ENCODE data around the gene SRPK1. TPM values are rescaled to one million over a fixed set of nuclear protein-coding genes. Genes with fewer than 3 reads are reported as not detected.

Gene SRPK1
- total RNA-seq, 2 donors from 2014 or later, result 86.2 to 98.5 TPM

DNA sequence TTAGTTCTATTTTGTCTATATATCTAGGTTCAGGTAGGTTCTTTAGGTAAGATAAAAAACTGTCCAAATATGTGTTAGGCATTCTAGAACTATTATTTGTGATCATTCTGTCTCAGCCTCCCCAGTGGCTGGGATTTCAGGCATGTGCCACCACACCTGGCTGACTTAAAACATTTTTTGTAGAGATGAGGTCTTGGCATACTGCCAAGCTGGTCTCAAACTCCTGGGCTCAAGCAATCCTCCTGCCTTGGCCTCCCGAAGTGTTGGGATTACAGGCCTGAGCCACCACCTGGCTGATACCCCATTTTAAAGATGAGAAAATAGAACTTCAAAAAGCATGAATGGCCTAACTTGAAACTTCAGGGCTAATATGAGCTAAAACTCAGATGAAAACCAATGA, 81.9 kb downstream of the SRPK1 start:
- H3K36me3 ChIP-seq (ENCODE audit: control insufficient read depth, insufficient read depth, low read length), result peaks cover 82% of the 10 kb centered on the region
- 40 to 62% methylated on average over 1 of the region's 1 CpG for whole genome bisulfite sequencing, 2 experiments (ENCODE audit: insufficient coverage in 1 of 2, insufficient read length in 1 of 2)
- H3K27ac ChIP-seq (ENCODE audit: low read depth, low read length), result no peak overlapping the region
- Mint-ChIP-seq H3K4me3 (no peak overlapping the region), H3K4me1 (peaks cover 3% of the 10 kb centered on the region), H3K27ac (no peak overlapping the region), H3K36me3 (ENCODE audit: low read depth) (peaks cover 81% of the 10 kb centered on the region), H3K9me3 (no peaks in the 10 kb centered on the region), H3K27me3 (ENCODE audit: insufficient read depth) (no peaks in the 10 kb centered on the region)
- no peak overlapping the region for H3K4me3 ChIP-seq (ENCODE audit: low read length)
- no peak for DNase-seq
- no peaks in the 10 kb centered on the region for H3K4me1 ChIP-seq (ENCODE audit: control insufficient read depth, insufficient read depth, low read length)
- H3K9ac ChIP-seq (ENCODE audit: extremely low read depth, low read length, poor library complexity, severe bottlenecking), result no peak overlapping the region
- TF ChIP-seq, protein P1, sequence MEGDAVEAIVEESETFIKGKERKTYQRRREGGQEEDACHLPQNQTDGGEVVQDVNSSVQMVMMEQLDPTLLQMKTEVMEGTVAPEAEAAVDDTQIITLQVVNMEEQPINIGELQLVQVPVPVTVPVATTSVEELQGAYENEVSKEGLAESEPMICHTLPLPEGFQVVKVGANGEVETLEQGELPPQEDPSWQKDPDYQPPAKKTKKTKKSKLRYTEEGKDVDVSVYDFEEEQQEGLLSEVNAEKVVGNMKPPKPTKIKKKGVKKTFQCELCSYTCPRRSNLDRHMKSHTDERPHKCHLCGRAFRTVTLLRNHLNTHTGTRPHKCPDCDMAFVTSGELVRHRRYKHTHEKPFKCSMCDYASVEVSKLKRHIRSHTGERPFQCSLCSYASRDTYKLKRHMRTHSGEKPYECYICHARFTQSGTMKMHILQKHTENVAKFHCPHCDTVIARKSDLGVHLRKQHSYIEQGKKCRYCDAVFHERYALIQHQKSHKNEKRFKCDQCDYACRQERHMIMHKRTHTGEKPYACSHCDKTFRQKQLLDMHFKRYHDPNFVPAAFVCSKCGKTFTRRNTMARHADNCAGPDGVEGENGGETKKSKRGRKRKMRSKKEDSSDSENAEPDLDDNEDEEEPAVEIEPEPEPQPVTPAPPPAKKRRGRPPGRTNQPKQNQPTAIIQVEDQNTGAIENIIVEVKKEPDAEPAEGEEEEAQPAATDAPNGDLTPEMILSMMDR (conservative IDR thresholded peaks at IDR 0.05), result no peak
- H3K27me3 ChIP-seq (ENCODE audit: control insufficient read depth, insufficient read depth, low read length, poor library complexity, severe bottlenecking), result no peaks in the 10 kb centered on the region
- no peaks in the 10 kb centered on the region for H3K9me3 ChIP-seq (ENCODE audit: control insufficient read depth, low read length)

DNA sequence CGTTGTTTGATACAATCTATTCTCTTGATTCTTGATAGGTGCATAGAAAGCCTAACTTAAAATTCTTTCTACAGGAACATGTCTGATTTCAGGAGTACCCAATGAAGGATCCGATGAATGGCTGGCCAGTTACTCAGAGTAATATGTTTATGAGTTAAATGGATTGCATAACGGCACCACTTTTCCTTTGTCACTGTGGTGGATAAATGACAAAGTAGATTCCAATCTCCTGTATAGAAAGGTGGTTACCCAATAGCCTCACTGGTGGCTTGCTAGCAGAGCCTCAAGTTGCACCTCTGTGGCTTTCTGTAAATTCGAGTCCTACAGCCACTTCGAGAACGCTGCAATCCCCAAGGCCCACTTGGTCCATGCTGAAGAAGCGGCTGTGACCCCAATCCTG, 87.4 kb downstream of the SRPK1 start:
- no peak for DNase-seq
- WGBS, 2 experiments (ENCODE audit: insufficient coverage in 1 of 2, insufficient read length in 1 of 2), result 94 to 95% methylated on average over 6 to 7 of the region's 7 CpGs
- Mint-ChIP-seq H3K27ac (no peak overlapping the region), H3K4me1 (peaks cover under 1% of the 10 kb centered on the region), H3K9me3 (peaks cover 2% of the 10 kb centered on the region), H3K36me3 (ENCODE audit: low read depth) (peaks cover 48% of the 10 kb centered on the region), H3K27me3 (ENCODE audit: insufficient read depth) (no peaks in the 10 kb centered on the region), H3K4me3 (no peak overlapping the region)
- TF ChIP-seq, protein P1 (conservative IDR thresholded peaks at IDR 0.05), result no peak
- Histone ChIP-seq H3K4me3 (ENCODE audit: low read length) (no peak overlapping the region), H3K27ac (ENCODE audit: low read depth, low read length) (no peak overlapping the region), H3K9me3 (ENCODE audit: control insufficient read depth, low read length) (no peaks in the 10 kb centered on the region), H3K9ac (ENCODE audit: extremely low read depth, low read length, poor library complexity, severe bottlenecking) (no peak overlapping the region), H3K27me3 (ENCODE audit: control insufficient read depth, insufficient read depth, low read length, poor library complexity, severe bottlenecking) (no peaks in the 10 kb centered on the region), H3K4me1 (ENCODE audit: control insufficient read depth, insufficient read depth, low read length) (no peaks in the 10 kb centered on the region), H3K36me3 (ENCODE audit: control insufficient read depth, insufficient read depth, low read length) (peaks cover 51% of the 10 kb centered on the region)

DNA sequence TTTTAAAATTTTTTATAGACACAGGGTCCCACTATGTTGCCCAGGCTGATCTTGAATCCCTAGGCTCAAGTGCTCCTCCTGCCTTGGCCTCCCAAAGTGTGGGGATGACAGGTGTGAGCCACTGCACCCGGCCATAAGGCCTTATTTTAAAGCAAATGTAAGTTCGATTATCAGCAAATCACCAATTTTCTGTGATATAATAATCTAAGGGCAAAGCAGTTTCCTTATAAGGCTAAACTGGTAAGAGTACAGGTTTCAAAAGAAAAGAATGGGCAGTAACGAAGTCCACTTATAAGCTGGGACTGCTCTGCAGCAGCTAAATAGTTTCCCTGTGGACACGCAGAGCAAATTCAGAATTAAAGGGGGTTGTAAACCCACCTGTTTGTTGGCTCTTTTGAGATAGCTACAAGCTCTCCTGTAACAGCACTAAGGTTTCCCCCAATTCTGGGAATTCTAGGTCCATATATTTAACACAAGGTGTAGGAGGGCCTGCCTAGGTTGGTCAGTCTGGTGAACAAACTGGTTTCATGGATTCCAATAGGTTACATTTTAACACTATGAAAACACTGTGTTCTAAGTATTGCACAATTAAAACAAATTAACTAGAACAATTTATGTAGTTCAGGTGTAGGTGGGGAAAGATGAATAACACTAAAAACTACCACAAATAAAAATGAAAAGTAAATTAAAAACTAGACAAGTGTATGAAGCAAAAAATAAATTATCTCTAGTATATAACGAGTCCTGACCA, 89.5 kb downstream of the SRPK1 start:
- Histone ChIP-seq H3K4me3 (ENCODE audit: low read length) (no peak overlapping the region), H3K27ac (ENCODE audit: low read depth, low read length) (no peak overlapping the region), H3K9ac (ENCODE audit: extremely low read depth, low read length, poor library complexity, severe bottlenecking) (no peak overlapping the region), H3K36me3 (ENCODE audit: control insufficient read depth, insufficient read depth, low read length) (peaks cover 36% of the 10 kb centered on the region), H3K9me3 (ENCODE audit: control insufficient read depth, low read length) (no peaks in the 10 kb centered on the region), H3K4me1 (ENCODE audit: control insufficient read depth, insufficient read depth, low read length) (no peaks in the 10 kb centered on the region), H3K27me3 (ENCODE audit: control insufficient read depth, insufficient read depth, low read length, poor library complexity, severe bottlenecking) (no peaks in the 10 kb centered on the region)
- peaks cover 2% of the 10 kb centered on the region for H3K9me3 Mint-ChIP-seq
- no peak overlapping the region for H3K4me3 Mint-ChIP-seq
- H3K27ac Mint-ChIP-seq, result no peak overlapping the region
- no peaks in the 10 kb centered on the region for H3K27me3 Mint-ChIP-seq (ENCODE audit: insufficient read depth)
- no peaks in the 10 kb centered on the region for H3K4me1 Mint-ChIP-seq
- DNase-seq, result no peak
- TF ChIP-seq, protein P1 (conservative IDR thresholded peaks at IDR 0.05), result no peak
- 94% methylated on average over 3 to 5 of the region's 5 CpGs for WGBS, 2 experiments (ENCODE audit: insufficient coverage in 1 of 2, insufficient read length in 1 of 2)
- peaks cover 32% of the 10 kb centered on the region for H3K36me3 Mint-ChIP-seq (ENCODE audit: low read depth)
